MV-4-11 (cell line): ENCODE data around the gene CCT8L2.
"Not testable (repeated sequence)": the region's sequence is repeated elsewhere in the genome, so short reads cannot be mapped to it uniquely, and the experiment has no call there.

ENCODE experiments used
- DNase-seq: peaks from one replicate; lab custom pipeline; 2025; lab: John Stamatoyannopoulos, UW

The CCT8L2 gene

GRCh38 chr22:16559056-16559955 is 33.3 kb downstream of the CCT8L2 start:
- DNase-seq, result no peak

- not testable (repeated sequence) for DNase-seq
Observed at GRCh38 chr22:16558376-16558945, 34.1 kb downstream of the CCT8L2 start.

- not testable (repeated sequence) for DNase-seq
Observed at GRCh38 chr22:16557511-16557910, 35.1 kb downstream of the CCT8L2 start.

- DNase-seq, result not testable (repeated sequence)
Observed at GRCh38 chr22:16555077-16555994, 37.3 kb downstream of the CCT8L2 start.

GRCh38 chr22:16543310-16543709 is 49.3 kb downstream of the CCT8L2 start:
- DNase-seq, result not testable (repeated sequence)
